RWPE2 (cell line): ENCODE results near the gene RFTN1.

ENCODE experiments used
- ATAC-seq: fragments of 200-7000 bp; cut with Tn5 transposase; 3 replicates; pipeline ENCODE4 v1.9.1; 2021; ENCODE audit warnings: low read depth
- DNase-seq: peaks from one replicate; pipeline ENCODE4 v3.0.0-alpha.2; 2020; ENCODE audit warnings: low spot score
- H3K27ac ChIP-seq: fragments of 450-650 bp; 2 replicates; pipeline ENCODE4 v1.5.1; 2017; ENCODE audit warnings: mild to moderate bottlenecking; ENCODE audit not compliant: poor library complexity, severe bottlenecking
- H3K27me3 ChIP-seq: fragments of 250-450 bp; sonication (Bioruptor Pico); 2 replicates; pipeline ENCODE4 v1.5.1; 2021; ENCODE audit warnings: mild to moderate bottlenecking, moderate library complexity; ENCODE audit not compliant: insufficient read depth, poor library complexity, severe bottlenecking
- H3K36me3 ChIP-seq: fragments of 250-450 bp; sonication (Bioruptor Pico); 2 replicates; pipeline ENCODE4 v1.5.1; 2020; ENCODE audit warnings: low read depth, mild to moderate bottlenecking, moderate library complexity
- H3K4me1 ChIP-seq: fragments of 250-450 bp; sonication (Bioruptor Pico); 2 replicates; pipeline ENCODE4 v1.5.1; 2021; ENCODE audit warnings: mild to moderate bottlenecking, moderate library complexity; ENCODE audit not compliant: insufficient read depth, poor library complexity, severe bottlenecking
- H3K4me3 ChIP-seq: fragments of 250-450 bp; sonication (Bioruptor Pico); 2 replicates; pipeline ENCODE4 v1.5.1; 2021; ENCODE audit warnings: mild to moderate bottlenecking, moderate library complexity; ENCODE audit not compliant: severe bottlenecking
- H3K9me3 ChIP-seq: fragments of 250-450 bp; sonication (Bioruptor Pico); 2 replicates; pipeline ENCODE4 v1.5.1; 2021; ENCODE audit warnings: mild to moderate bottlenecking, moderate library complexity; ENCODE audit not compliant: severe bottlenecking
- TF ChIP-seq, protein P1 (sequence below): fragments of 450-650 bp; IDR thresholded peaks from one replicate; pipeline ENCODE4 v1.5.1; 2017; ENCODE audit warnings: mild to moderate bottlenecking, moderate library complexity; ENCODE audit not compliant: poor library complexity, severe bottlenecking

Gene RFTN1

DNA sequence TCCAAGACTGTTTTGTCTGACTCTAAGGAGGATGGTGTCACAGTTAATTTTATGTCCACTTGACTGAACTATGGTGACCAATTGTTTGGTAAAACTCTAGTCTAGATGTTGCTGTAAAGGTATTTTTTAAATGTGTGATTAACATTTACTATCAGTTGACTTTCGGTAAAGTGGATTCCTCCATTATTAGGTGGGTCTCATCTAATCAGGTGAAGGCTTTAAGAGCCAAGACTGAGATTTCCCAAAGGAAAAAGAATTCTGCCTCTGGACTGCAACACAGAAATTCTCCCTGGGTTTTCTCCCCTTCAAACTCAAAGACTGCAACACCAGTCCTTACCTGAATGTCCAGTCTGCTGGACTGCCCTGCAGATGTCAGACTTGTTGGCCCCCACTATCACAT lies 129.6 kb downstream of the RFTN1 start:
- Histone ChIP-seq H3K27ac (no peak overlapping the region), H3K27me3 (no peaks in the 10 kb centered on the region), H3K9me3 (no peaks in the 10 kb centered on the region), H3K4me3 (no peak overlapping the region), H3K36me3 (no peaks in the 10 kb centered on the region), H3K4me1 (peaks cover 6% of the 10 kb centered on the region)
- DNase-seq (no peak), ATAC-seq (no peak)
- TF ChIP-seq, protein P1, sequence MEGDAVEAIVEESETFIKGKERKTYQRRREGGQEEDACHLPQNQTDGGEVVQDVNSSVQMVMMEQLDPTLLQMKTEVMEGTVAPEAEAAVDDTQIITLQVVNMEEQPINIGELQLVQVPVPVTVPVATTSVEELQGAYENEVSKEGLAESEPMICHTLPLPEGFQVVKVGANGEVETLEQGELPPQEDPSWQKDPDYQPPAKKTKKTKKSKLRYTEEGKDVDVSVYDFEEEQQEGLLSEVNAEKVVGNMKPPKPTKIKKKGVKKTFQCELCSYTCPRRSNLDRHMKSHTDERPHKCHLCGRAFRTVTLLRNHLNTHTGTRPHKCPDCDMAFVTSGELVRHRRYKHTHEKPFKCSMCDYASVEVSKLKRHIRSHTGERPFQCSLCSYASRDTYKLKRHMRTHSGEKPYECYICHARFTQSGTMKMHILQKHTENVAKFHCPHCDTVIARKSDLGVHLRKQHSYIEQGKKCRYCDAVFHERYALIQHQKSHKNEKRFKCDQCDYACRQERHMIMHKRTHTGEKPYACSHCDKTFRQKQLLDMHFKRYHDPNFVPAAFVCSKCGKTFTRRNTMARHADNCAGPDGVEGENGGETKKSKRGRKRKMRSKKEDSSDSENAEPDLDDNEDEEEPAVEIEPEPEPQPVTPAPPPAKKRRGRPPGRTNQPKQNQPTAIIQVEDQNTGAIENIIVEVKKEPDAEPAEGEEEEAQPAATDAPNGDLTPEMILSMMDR = no peak

DNA sequence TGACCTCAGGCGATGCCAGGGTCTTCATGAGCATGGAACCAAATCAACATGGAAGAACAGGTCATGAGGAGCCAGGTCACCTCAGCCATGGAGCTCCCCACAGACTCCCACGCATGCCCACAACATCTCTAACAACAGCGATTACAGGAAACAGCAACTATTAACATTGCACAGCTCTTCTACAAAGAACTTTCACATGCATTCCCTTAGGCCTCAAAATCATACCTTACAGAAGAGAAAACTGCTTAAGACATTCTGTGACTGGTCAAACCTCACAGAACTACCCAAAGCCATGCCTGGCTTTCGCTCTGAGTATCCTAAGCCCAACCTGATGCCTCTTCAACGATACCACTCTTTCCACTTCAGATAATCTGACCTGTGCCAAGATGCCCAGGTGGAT lies 130.7 kb downstream of the RFTN1 start:
- Histone ChIP-seq H3K9me3 (no peaks in the 10 kb centered on the region), H3K4me1 (peaks cover 6% of the 10 kb centered on the region), H3K4me3 (no peak overlapping the region), H3K27ac (no peak overlapping the region), H3K36me3 (no peaks in the 10 kb centered on the region), H3K27me3 (no peaks in the 10 kb centered on the region)
- DNase-seq = no peak
- ATAC-seq = no peak
- TF ChIP-seq, protein P1 = no peak

DNA sequence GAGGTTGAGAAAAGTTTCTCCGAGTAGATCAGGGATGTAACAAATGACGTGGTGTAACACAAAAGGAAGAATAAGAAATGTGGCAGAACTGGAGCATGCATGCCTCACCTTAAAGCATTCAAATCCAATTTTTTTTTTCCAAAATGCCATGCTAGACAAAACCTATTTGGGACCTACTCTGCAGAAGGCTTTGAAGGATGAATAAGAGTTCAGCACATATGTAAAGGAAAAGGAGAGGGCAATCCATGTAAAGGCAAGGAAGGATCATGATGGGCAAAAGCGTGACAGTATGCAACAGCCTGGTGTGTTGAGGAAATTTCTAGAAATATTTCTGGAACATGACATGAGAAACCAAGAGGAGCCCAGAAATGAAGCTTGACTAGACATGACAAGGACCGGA lies 132.1 kb downstream of the RFTN1 start:
- ATAC-seq = no peak
- Histone ChIP-seq H3K27ac (no peak overlapping the region), H3K9me3 (no peaks in the 10 kb centered on the region), H3K36me3 (no peaks in the 10 kb centered on the region), H3K27me3 (no peaks in the 10 kb centered on the region), H3K4me3 (no peak overlapping the region), H3K4me1 (peaks cover 3% of the 10 kb centered on the region)
- no peak for DNase-seq
- TF ChIP-seq, protein P1 = no peak

DNA sequence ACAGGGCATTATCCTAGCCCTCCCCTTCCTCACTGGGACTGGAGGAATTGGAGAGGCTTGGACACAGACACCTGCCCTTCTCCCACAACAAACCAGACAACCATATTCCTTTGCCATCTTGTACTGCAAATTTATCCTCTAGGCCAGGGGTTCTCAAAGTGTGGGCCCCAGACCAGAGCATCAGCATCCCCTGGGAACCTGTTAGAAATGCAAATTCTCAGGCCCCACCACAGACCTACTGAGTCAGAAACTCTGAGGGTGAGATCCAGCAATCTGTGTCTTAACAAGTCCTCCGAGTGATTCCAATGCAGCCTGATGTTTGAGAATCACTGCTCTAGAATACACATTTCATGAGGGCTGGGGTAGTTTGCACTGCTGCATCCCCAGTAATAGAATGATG lies 133.1 kb downstream of the RFTN1 start:
- Histone ChIP-seq H3K4me1 (no peaks in the 10 kb centered on the region), H3K9me3 (no peaks in the 10 kb centered on the region), H3K27me3 (no peaks in the 10 kb centered on the region), H3K27ac (no peak overlapping the region), H3K4me3 (no peak overlapping the region), H3K36me3 (no peaks in the 10 kb centered on the region)
- TF ChIP-seq, protein P1 = no peak
- ATAC-seq (no peak), DNase-seq (no peak)

DNA sequence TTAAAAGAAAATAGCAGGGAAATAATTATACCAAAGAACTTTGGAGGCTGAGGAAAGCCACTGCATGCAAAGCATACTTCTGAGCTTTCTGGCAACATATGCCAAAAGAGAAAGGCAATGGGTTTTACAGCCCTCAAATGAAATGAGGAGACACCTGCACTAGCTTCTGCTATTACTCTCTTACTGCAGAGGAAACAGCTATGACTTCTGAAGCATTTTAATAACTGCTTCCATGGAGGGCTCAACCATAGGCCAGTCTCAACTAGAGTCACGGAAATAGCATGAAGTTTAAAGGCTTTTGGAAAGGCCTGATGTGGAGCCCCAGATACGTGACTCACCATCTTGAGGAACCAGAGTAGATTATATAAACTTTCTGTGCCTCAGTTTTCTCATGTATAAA lies 133.7 kb downstream of the RFTN1 start:
- TF ChIP-seq, protein P1 = no peak
- Histone ChIP-seq H3K27ac (no peak overlapping the region), H3K4me3 (no peak overlapping the region), H3K9me3 (no peaks in the 10 kb centered on the region), H3K36me3 (no peaks in the 10 kb centered on the region), H3K4me1 (no peaks in the 10 kb centered on the region), H3K27me3 (no peaks in the 10 kb centered on the region)
- DNase-seq (no peak), ATAC-seq (no peak)
